OCI-LY7 (cell line): Measurements from ENCODE around the gene KNCN. TPM values are rescaled to one million over a fixed set of nuclear protein-coding genes. Genes with fewer than 3 reads are reported as not detected.

Experiments
- BruUV-seq: library from RNA; stranded (reverse); fragments of 400-500 nt; replicated peaks from 2 replicates; lab custom pipeline; 2021; lab: Mats Ljungman, UMichigan
- CTCF ChIA-PET: fragments of 300-600 bp; sonication (Branson Sonifier 250); formaldehyde crosslinking; loops from one replicate; lab custom pipeline; 2022; ENCODE audit warnings: antibody characterized with exemption; ENCODE audit not compliant: unreplicated experiment; lab: Charles Lee
- POLR2A ChIA-PET: fragments of 300-600 bp; sonication (Branson Sonifier 250); formaldehyde crosslinking; loops from one replicate; lab custom pipeline; 2022; ENCODE audit warnings: antibody characterized with exemption; lab: Charles Lee
- DNase-seq: peaks from one replicate; pipeline ENCODE4 v3.0.0-alpha.2; 2015; ENCODE audit warnings: low spot score
- H2AFZ ChIP-seq: fragments of 200-600 bp; sonication (generic), shearing (Covaris generic); 2 replicates; pipeline ENCODE4 v1.6.1; 2014; ENCODE audit warnings: mild to moderate bottlenecking, antibody characterized with exemption, low read length, moderate library complexity
- H3K27ac ChIP-seq: fragments of 200-600 bp; sonication (generic); 2 replicates; pipeline ENCODE4 v1.5.1; 2014; ENCODE audit warnings: mixed run types, low read depth, mild to moderate bottlenecking, moderate library complexity, low read length, inconsistent platforms; ENCODE audit not compliant: poor library complexity, severe bottlenecking
- H3K36me3 ChIP-seq: fragments of 200-600 bp; sonication (generic); 2 replicates; pipeline ENCODE4 v1.6.1; 2014; ENCODE audit warnings: mild to moderate bottlenecking, antibody characterized with exemption, low read length, moderate library complexity, mixed read lengths; ENCODE audit not compliant: insufficient read depth
- H3K4me1 ChIP-seq: fragments of 200-600 bp; sonication (generic); 2 replicates; pipeline ENCODE4 v1.5.1; 2014; ENCODE audit warnings: mild to moderate bottlenecking, low read length; ENCODE audit not compliant: insufficient read depth, poor library complexity, severe bottlenecking
- H3K4me2 ChIP-seq: fragments of 200-600 bp; sonication (generic); 2 replicates; pipeline ENCODE4 v1.6.1; 2014; ENCODE audit warnings: mild to moderate bottlenecking, low read length
- H3K4me3 ChIP-seq: fragments of 200-600 bp; sonication (generic); 2 replicates; pipeline ENCODE4 v1.5.1; 2014; ENCODE audit warnings: mild to moderate bottlenecking, low read depth, low read length; ENCODE audit not compliant: poor library complexity, severe bottlenecking
- H3K79me2 ChIP-seq: fragments of 200-600 bp; sonication (generic); 2 replicates; pipeline ENCODE4 v1.6.1; 2016; ENCODE audit warnings: low read depth, mild to moderate bottlenecking, low read length, moderate library complexity, mixed read lengths; ENCODE audit not compliant: insufficient read depth
- H3K9me2 ChIP-seq: fragments of 200-600 bp; sonication (generic); 2 replicates; pipeline ENCODE4 v1.6.1; 2016; ENCODE audit warnings: mild to moderate bottlenecking, low read length, mixed read lengths; ENCODE audit not compliant: insufficient read depth
- H3K9me3 ChIP-seq: fragments of 200-600 bp; sonication (generic); 2 replicates; pipeline ENCODE4 v1.6.1; 2014; ENCODE audit warnings: mild to moderate bottlenecking, mixed run types, low read length, mixed read lengths
- H4K20me1 ChIP-seq: fragments of 200-600 bp; sonication (generic); 2 replicates; pipeline ENCODE4 v1.6.1; 2014; ENCODE audit warnings: mild to moderate bottlenecking, antibody characterized with exemption, low read length, moderate library complexity, mixed read lengths; ENCODE audit not compliant: insufficient read depth
- EZH2phosphoT487 ChIP-seq: fragments of 200-600 bp; sonication (generic); IDR thresholded peaks from 2 replicates; pipeline ENCODE4 v1.6.1; 2018; ENCODE audit warnings: low read depth, borderline replicate concordance, mild to moderate bottlenecking, mixed run types, antibody characterized with exemption, low read length, moderate library complexity, mixed read lengths
- intact Hi-C: fragments of 100-400 bp; cut with micrococcal nuclease; formaldehyde crosslinking; loops from one replicate; pipeline ENCODE4 v1.10.0; 2022; ENCODE audit not compliant: unreplicated experiment
- total RNA-seq, 2 experiments: library from RNA; depleted of rRNA in 1 of 2; stranded (reverse); fragments of >200 nt in 1 of 2; shearing (Covaris generic) in 1 of 2; gene quantifications; 2 replicates each; pipeline ENCODE4 v1.2.3, GENCODE V29; 2014 to 2022
- TF ChIP-seq, protein P1 (sequence below): fragments of 200-600 bp; sonication (generic); conservative IDR thresholded peaks from 2 replicates; pipeline ENCODE4 v1.5.1; 2014; ENCODE audit warnings: mild to moderate bottlenecking, antibody characterized with exemption, low read length, moderate library complexity, mixed read lengths

The KNCN gene
- total RNA-seq, 2 experiments from 2014 or later = not detected

DNA sequence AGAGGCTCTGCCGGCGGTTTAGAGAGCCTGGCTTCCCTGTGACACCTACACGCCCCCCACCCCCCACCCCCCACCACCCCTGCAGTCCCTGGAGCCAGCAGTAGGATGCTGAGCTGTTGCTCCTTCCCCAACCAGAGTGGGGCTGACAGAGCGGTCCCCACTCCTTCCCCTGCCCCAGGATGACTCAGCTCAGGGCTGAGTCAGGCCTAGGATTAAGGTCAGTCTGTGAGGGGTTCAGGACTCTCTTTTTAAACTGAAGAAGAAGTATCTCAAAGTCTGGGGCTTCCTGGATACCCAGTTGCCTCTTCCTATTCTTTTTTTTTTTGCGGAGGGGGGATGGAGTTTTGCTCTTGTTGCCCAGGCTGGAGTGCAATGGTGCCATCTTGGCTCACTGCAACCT, 42.7 kb downstream of the KNCN start:
- Histone ChIP-seq H3K27ac (no peak overlapping the region), H3K4me2 (no peak overlapping the region), H3K9me3 (no peaks in the 10 kb centered on the region), H3K4me1 (no peaks in the 10 kb centered on the region), H3K9me2 (no peaks in the 10 kb centered on the region), H4K20me1 (no peaks in the 10 kb centered on the region), H3K79me2 (no peaks in the 10 kb centered on the region), H3K4me3 (no peak overlapping the region), H3K36me3 (no peaks in the 10 kb centered on the region), H2AFZ (no peak overlapping the region)
- BruUV-seq = no TSS peak
- ChIA-PET CTCF (no interaction called here), POLR2A (no interaction called here)
- DNase-seq = no peak
- TF ChIP-seq, protein P1, sequence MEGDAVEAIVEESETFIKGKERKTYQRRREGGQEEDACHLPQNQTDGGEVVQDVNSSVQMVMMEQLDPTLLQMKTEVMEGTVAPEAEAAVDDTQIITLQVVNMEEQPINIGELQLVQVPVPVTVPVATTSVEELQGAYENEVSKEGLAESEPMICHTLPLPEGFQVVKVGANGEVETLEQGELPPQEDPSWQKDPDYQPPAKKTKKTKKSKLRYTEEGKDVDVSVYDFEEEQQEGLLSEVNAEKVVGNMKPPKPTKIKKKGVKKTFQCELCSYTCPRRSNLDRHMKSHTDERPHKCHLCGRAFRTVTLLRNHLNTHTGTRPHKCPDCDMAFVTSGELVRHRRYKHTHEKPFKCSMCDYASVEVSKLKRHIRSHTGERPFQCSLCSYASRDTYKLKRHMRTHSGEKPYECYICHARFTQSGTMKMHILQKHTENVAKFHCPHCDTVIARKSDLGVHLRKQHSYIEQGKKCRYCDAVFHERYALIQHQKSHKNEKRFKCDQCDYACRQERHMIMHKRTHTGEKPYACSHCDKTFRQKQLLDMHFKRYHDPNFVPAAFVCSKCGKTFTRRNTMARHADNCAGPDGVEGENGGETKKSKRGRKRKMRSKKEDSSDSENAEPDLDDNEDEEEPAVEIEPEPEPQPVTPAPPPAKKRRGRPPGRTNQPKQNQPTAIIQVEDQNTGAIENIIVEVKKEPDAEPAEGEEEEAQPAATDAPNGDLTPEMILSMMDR = no peak
- no peak for TF ChIP-seq EZH2phosphoT487
- intact Hi-C loops = no loop called here

DNA sequence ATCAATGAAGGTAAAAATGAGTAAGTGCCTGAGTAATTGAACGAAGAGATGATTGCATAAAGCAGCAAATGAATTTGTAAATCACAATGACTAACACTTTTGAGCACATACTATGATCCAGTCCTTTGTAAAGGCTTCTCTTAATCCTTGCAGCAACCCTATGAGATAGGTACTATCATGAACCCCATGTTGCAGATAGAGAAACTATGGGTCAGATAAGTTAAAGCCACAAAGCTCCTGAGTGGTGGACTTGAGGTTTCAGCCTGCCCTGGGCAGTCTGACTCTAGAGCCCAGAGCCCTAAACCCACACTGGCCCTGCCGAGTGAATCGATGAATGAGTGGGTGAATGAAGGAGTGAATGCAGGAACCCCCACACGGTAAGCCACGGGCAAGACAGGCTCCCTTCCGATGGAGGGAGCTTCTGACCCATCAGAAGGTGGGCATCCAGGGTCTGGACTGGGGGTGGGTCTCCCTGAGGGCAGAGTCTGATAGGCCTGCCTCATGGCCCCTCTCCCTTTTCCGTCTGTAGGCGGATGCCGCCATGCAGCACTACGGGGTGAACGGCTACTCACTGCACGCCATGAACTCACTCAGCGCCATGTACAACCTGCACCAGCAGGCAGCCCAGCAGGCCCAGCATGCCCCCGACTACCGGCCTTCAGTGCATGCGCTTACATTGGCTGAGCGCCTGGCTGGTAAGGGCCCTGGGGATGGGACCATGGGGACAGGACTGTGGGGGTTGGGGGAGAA, 44.8 kb downstream of the KNCN start:
- CTCF ChIA-PET = no interaction called here
- POLR2A ChIA-PET = no interaction called here

DNA sequence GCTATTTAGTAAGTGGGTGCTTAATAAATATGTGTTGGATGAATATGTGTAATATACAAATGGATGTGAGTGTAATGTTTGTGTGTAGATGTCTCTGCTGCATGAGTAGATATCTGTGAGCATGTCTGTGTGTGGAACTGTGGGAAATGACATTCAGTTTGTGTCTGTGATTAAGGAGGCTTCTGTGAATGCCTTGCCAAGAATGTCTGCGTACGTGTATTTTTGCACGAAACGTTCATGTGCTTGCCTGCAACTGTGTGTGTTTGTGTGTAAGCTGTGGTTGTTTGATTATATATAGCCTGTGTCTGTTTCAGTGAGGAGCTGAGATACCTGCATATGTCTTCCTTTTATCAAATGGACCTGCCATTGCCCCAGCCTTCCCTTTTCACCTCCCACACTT, 48.0 kb downstream of the KNCN start:
- DNase-seq = no peak
- POLR2A ChIA-PET = no interaction called here
- no peak overlapping the region for H2AFZ ChIP-seq
- TF ChIP-seq, protein P1 = no peak
- no peak for TF ChIP-seq EZH2phosphoT487
- CTCF ChIA-PET = no interaction called here
- H4K20me1 ChIP-seq = no peaks in the 10 kb centered on the region
- H3K79me2 ChIP-seq = no peaks in the 10 kb centered on the region
- H3K27ac ChIP-seq = no peak overlapping the region
- no peaks in the 10 kb centered on the region for H3K9me2 ChIP-seq
- intact Hi-C loops = no loop called here
- no peak overlapping the region for H3K4me2 ChIP-seq
- H3K4me3 ChIP-seq = no peak overlapping the region
- H3K4me1 ChIP-seq = no peaks in the 10 kb centered on the region
- H3K36me3 ChIP-seq = no peaks in the 10 kb centered on the region
- H3K9me3 ChIP-seq = no peaks in the 10 kb centered on the region
- BruUV-seq = no TSS peak

More for the DNA sequence above, 44.8 kb downstream of the KNCN start:
- Histone ChIP-seq H4K20me1 (no peaks in the 10 kb centered on the region), H3K4me3 (no peak overlapping the region), H3K79me2 (no peaks in the 10 kb centered on the region), H2AFZ (no peak overlapping the region), H3K9me3 (no peaks in the 10 kb centered on the region), H3K4me1 (no peaks in the 10 kb centered on the region), H3K36me3 (no peaks in the 10 kb centered on the region), H3K4me2 (no peak overlapping the region), H3K9me2 (no peaks in the 10 kb centered on the region), H3K27ac (no peak overlapping the region)
- no TSS peak for BruUV-seq
- DNase-seq = no peak
- TF ChIP-seq, protein P1 = no peak
- no peak for TF ChIP-seq EZH2phosphoT487
- intact Hi-C loops = no loop called here
